NCI-H1694 treated with DMSO at 0.1 percent for 48 hours (cell line): ENCODE data around the gene VWA2.

Experiments
- DNase-seq: peaks from one replicate; lab custom pipeline; 2025; lab: John Stamatoyannopoulos, UW

Gene VWA2

DNA sequence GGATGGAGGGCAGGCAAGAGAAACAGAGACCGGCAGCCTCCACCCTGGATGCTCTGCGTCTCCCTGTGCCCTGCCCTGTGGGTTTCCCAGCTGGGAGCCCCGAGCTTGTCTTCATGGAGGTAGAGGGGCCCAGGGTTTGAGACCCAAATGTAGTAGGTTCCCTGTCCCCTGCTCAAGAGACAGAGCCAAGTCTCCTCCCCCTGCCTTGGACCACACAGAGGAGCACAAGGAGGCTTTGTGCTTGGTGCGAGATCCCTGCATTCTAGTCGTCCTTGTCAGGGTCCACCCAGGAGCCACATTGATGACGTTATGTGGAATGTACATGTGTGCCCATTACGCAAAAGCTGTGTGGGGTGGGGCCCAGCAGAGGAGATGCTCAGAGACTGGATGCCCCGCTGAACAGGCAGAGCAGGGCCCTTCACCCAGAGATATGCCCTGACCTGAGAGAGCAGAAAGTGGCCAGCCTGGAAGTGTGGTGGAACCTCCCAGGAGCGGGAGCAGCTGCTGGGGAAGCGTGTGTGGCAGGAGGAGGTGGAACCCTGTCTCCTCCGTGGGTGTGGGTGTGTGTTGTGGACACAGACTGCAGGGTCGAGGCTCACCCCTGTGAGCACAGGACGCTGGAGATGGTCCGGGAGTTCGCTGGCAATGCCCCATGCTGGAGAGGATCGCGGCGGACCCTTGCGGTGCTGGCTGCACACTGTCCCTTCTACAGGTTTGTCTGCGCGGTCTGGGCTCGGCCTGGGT, 39.3 kb downstream of the VWA2 start:
- DNase-seq = no peak

DNA sequence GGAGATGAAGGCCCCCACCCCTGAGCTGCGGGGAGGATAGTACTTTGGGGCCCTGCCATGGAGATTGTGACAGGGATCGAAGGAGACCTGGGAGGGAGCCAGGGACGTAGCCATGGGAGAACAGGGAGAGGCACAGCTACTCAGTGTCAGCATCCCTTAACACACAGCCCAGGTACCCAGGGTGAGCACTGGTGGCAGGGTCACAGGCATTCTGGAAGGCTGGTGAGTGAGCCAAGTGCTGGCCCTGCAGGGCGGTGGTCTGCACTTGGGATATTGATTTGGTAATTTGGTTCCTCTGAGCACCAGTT, 39.8 kb downstream of the VWA2 start:
- no peak for DNase-seq

DNA sequence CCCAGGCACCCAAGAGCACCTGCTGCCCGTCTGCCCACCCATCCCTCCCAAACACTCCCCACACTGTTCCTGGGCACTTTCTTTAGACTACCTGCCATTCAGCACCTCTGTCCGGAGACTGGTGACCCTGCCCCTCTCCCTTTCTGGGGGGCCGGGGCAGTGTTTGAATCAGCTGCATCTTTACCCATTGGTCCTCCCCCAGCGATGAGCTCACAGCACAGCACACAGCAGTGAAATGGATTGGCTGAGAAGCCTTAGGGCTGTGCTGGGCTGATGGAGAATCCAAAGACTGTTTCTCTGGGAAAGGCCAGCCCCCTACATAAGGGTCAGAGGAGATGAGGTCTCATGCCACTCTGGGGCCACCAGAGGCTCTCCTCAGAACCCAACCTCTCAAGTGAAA, 40.2 kb downstream of the VWA2 start:
- DNase-seq = no peak

DNA sequence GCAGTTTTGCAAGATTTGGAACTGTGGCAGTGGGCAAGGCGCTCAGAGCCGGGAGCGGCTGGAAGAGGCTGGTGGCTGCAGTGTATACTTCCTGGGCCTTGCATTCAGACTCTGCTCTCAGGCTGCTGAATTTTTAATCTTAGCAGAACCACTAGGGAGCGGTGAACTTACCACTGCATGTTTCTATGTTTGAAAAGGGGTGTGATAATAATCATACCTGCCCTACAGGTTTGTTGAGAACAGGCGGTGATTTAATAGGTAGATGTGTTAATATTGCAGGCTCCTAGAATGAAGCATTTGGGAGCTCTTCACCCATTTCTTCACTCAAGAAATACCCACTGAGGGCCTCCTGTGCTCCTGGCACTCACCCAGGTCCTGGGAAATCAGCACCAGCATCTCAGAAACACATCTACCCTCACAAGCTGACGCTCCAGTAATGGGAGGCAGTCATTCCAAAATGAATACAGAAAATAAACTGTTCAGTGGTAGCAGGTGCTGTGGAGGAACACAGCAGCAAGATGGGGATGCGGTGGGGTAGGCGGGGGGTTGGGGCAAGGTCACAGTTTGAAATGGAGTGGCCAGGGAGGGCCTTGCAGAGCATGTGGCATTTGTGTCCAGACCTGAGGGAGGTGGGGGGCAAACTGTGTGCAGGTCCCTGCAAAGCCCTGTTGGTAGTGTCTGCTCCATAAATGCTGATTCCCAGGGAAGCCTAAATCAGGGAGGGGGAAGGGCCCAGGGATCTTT, 41.0 kb downstream of the VWA2 start:
- DNase-seq = no peak

DNA sequence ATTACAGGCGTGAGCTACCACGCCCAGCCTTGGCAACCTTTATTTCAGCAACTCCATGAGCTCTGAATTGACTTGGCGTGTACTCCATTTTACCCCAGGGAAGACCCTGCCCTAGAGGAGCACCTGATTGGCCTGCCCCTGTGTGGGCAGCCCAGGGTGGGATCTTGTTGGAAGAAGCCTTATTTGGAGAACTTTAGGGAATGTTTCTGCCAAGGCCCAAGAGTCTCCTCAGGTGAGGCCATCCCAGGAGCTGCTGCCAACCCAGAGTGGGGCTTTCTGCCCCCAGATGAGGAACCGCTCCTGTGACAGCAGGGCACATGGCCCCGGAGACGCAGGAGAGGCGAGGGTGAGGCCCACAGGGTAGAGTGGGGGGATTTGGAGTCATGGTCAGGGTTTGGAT, 42.0 kb downstream of the VWA2 start:
- no peak for DNase-seq

DNA sequence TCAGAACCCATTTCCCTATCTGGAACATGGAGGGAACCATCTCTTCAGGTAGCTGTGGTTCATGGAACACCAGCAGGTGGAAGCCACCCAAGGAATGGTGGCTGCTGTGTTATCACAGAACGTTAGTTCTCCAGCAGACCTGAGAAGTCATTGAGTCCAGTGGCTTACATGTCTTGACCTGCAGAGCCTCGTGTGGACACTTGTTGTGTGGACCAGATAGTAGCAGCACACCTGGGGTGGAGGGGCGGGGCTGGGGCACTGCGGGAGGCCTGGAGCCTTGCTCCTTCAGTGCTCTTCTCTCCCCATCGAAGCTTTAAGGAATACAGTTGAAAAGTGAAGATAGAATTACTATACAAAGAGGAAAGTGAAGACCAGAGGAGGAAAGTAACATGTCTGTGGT, 42.4 kb downstream of the VWA2 start:
- no peak for DNase-seq

DNA sequence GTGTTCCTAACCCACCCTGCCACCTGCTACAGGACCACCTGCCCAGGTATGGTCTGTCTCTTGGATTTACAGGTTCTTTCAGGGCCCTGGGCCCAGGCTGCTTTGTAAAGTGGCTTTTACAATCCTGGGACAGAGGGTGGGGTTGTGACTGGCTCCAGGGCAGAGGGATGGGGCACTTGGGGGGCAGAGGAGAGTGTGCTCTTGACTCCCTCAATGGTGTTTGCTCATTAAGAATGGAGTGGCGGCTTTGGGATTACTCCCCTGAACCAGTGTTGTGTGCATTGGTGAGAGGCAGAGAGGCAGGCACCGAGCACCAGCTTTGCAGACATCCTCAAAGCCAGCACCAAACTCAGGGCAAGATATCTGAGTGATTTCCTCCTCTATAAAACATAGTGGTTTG, 43.5 kb downstream of the VWA2 start:
- no peak for DNase-seq

DNA sequence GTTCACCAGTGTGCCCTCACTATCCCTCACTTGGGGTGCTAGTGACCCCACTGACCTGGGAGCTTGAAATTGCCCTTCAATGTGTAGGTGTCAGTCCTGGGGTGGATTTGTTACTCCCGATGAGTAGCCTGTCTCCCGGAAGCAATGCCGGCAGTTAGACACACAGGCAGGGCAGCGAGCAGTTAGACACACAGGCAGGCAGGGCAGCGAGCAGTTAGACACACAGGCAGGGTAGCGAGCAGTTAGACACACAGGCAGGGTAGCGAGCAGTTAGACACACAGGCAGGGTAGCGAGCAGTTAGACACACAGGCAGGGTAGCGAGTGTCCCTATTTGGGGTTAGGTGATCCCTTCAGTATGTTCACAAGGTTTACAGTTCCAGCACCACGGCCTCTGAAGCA, 44.0 kb downstream of the VWA2 start:
- DNase-seq = no peak

DNA sequence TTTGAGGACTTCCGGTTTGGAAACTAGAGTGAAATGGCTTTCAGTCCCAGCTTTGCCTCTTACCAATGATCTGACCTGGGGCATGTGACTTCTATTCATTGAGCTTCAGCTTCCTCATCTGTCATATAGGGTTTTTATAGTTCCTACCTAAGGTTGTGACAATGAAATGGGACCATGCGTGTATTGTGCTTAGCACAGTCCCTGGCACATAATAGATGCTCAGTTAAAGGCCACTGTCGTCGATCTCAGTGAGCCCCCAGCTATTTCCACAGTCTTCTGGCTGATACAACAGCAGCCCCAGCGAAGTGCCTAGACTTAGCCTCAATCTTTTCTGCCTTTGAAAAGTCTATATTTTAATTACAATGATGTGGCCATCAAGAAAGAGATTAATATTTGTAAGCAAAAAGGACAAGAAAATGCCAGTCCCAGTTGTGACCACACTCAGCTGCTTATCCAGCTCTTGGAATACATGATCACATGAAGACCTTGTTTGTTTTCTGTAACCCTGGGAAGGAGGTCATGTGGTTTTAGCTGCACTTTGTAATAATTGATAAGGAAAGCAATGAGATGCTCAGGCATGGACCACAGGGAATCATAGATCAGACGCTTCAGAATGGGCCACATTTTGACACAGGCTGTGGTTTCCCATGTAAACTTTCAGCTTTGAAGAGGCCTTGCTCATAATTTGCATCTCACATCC, 44.6 kb downstream of the VWA2 start:
- no peak for DNase-seq

DNA sequence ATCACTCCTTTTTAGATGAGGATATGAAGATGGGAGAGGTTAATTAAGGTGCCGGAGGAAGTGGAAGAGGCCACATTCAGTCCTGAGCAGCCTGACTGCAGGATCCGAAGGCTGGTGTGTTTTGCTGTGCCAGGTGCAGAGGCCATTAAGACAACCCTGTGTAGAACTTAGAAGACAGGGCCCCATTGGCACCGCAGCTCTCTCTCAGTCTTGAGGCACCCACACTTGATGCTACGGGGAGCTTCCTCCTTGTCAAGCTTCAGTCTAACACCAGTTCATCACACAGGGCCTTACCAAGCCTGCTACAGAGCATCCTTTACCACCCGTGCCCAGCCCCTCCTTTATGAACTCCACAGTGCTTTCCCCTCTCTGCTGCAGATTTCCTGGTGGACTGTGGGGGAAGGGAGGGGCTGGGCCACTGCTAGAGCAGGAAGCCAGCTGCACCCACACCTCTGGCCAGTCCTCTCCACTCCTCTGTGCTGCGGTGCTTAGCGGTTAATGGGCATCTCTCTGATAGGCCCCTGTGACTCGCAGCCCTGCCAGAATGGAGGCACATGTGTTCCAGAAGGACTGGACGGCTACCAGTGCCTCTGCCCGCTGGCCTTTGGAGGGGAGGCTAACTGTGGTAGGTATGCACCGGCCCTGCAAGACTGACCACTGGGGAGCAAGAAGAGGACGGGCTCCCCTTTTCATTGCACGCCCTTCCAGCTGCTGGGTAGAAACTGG, 45.5 kb downstream of the VWA2 start:
- DNase-seq = no peak

DNA sequence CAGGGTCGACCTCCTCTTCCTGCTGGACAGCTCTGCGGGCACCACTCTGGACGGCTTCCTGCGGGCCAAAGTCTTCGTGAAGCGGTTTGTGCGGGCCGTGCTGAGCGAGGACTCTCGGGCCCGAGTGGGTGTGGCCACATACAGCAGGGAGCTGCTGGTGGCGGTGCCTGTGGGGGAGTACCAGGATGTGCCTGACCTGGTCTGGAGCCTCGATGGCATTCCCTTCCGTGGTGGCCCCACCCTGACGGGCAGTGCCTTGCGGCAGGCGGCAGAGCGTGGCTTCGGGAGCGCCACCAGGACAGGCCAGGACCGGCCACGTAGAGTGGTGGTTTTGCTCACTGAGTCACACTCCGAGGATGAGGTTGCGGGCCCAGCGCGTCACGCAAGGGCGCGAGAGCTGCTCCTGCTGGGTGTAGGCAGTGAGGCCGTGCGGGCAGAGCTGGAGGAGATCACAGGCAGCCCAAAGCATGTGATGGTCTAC, 46.9 kb downstream of the VWA2 start:
- no peak for DNase-seq

DNA sequence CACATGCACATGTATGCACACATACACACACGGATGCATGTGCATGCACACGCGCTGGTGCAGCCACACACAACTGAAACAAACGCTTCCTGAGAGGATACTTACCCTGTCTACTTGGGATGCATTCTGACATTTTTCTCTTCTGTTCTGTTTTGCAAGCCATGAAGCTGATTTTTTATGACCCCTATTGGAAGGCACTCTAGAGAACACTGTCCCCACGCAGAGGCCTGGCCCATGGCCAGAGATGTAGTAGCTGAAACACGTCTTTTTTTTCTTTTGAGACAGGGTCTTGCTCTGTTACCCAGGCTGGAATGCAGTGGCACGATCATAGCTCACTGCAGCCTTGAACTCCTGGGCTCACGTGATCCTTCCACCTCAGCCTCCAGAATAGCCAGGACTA, 47.9 kb downstream of the VWA2 start:
- DNase-seq = no peak

DNA sequence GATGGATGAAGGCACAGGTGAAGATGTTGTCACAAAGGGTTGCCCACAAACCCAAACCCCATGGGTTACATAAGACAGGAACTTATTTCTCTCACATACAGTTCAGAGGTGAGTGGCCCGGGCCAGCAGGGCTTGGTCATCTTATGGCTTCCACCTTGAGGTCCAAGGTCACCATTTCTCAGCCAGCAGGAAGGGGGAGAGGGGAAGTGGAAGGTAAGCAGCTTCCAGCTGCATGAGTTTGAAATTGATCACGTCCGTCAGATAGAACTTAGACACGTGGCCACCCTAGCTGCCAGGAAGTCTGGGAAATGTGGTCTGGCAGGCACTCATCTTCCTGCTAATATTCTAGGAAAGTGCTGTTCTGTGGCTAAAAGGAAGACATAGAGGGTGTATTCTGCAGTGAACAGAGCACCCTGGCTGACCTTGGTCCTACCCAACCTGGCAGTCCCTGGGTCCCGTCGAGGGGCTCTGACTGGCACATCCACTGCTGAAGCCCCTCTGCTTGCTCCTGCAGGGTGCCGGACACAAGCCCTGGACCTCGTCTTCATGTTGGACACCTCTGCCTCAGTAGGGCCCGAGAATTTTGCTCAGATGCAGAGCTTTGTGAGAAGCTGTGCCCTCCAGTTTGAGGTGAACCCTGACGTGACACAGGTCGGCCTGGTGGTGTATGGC, 49.5 kb downstream of the VWA2 start:
- no peak for DNase-seq

DNA sequence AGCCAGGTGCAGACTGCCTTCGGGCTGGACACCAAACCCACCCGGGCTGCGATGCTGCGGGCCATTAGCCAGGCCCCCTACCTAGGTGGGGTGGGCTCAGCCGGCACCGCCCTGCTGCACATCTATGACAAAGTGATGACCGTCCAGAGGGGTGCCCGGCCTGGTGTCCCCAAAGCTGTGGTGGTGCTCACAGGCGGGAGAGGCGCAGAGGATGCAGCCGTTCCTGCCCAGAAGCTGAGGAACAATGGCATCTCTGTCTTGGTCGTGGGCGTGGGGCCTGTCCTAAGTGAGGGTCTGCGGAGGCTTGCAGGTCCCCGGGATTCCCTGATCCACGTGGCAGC, 50.0 kb downstream of the VWA2 start:
- no peak for DNase-seq

DNA sequence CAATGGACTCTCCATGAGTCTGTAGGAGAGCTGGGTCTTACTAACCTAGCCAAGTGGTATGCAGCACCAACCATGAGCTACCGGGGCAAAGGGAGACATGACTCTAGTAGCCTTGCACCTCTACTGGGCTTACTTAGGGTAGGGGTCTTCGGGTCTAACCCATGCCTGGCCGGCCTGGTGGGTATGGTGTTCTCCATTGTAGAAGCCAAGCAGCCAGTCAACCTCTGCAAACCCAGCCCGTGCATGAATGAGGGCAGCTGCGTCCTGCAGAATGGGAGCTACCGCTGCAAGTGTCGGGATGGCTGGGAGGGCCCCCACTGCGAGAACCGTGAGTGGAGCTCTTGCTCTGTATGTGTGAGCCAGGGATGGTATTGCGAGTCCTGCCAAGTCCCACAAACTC, 51.0 kb downstream of the VWA2 start:
- DNase-seq = no peak

DNA sequence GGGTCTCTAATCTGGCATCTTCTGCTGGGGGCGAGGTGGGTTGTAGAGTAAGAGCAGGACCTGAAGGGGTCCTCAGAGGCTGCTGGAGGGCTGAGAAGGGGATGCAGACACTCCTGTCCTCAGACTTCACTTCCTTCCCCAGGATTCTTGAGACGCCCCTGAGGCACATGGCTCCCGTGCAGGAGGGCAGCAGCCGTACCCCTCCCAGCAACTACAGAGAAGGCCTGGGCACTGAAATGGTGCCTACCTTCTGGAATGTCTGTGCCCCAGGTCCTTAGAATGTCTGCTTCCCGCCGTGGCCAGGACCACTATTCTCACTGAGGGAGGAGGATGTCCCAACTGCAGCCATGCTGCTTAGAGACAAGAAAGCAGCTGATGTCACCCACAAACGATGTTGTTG, 52.0 kb downstream of the VWA2 start:
- no peak for DNase-seq

DNA sequence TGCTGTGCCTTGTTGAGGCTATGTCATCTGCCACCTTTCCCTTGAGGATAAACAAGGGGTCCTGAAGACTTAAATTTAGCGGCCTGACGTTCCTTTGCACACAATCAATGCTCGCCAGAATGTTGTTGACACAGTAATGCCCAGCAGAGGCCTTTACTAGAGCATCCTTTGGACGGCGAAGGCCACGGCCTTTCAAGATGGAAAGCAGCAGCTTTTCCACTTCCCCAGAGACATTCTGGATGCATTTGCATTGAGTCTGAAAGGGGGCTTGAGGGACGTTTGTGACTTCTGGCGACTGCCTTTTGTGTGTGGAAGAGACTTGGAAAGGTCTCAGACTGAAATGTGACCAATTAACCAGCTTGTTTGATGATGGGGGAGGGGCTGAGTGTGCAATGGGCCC, 52.5 kb downstream of the VWA2 start:
- DNase-seq = no peak

DNA sequence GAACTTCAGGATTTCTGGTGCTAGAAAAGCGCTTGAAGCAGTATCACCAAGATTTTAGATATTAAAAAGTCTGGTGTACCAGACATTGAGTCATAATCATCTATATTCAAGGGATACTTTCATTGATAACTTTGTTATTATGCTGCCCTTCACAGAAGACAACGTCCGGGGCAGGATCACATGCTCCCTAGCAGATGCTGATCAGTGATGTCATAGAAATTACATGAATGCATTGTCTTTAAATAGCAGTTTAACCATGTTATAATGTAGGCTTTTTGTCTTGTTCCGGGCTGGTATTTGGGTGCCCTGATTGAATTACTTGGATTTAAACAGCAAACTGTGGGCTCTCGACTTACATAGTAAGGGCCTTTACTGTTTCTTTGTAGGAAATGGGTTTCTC, 54.0 kb downstream of the VWA2 start:
- no peak for DNase-seq

DNA sequence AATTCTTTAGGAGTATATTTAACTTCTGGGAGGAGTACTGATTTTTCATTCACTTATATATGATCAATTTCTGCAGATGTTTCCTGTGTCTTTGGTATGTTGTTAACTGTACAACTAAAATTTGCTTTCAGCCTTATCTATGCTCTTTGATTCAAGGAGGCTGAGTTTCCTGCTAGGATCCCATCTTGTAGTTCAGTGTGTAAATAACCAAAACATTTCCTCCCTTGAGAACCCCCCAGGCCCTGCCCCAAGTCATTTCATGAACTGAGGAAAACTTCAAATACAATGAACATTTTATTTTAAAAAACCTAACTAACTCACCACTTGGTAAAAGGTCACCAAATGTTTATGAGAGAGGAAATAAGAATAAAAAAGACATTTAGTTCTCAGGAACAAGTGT, 55.5 kb downstream of the VWA2 start:
- no peak for DNase-seq

DNA sequence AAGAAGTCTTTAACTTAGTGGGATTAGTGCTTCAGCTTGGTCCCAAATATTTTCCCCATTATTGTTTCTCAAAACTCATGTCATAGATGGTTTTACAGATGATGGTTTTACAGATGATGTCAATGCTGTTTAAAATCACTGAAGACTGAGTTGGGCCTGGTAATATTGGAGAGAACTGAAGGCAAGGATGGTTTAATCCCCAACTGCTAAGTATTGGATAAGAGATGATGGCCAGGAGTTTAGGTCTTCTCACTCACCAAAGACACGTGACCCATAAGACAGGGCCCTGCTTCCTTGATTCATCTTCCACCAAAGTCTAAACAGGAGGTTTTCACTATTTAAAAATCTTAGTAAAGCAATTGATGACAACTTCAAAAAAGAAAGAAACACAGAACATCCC, 56.3 kb downstream of the VWA2 start:
- no peak for DNase-seq

DNA sequence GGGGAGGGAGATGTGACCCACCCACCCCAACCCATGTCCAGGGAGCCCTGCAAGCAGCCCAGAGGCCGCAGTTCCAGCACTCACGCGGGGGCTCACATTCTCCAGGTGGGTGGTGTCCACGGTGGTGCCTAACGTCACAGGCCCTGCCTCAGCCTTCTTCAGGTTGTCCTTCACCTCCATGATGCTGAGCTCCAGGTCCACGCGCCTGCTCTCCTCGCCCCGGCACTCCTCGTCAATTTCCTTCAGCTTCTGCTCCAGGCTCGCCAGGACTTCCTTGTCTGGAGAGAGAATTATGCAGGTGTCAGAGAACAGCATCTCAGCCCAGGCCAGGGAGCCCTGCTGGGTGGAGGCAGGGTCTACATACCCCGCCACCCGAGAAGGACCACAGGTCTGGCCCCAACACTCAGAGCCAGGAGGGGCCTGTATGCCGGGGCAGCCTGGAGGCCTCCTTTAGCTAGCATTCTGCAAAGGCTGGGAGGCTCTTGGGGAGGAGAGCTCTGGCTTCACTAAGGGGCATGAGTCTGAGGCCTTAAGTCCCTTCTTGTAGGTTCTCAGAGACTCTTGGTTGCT, 58.2 kb downstream of the VWA2 start:
- no peak for DNase-seq
